SIG-M5 treated with dmso at 0.1 percent for 504 hours (cell line): ENCODE results near the gene GABRG2.
"Not testable (repeated sequence)": the region's sequence is repeated elsewhere in the genome, so short reads cannot be mapped to it uniquely, and the experiment has no call there.

ENCODE experiments used
- DNase-seq: peaks from one replicate; lab custom pipeline; 2025; ENCODE audit not compliant: unreplicated experiment; lab: John Stamatoyannopoulos, UW

GABRG2 gene

GRCh38 chr5:162067655-162068411, at the start of gene GABRG2:
Gene GABRG2, plus strand, starts transcription at chr5:162067773. Its CDS starts 227 bp downstream, at chr5:162068000.
- DNase-seq: no peak

- DNase-seq: no peak
These were observed 42.3 kb upstream of the GABRG2 start for GRCh38 chr5:162025312-162025711.

DNA sequence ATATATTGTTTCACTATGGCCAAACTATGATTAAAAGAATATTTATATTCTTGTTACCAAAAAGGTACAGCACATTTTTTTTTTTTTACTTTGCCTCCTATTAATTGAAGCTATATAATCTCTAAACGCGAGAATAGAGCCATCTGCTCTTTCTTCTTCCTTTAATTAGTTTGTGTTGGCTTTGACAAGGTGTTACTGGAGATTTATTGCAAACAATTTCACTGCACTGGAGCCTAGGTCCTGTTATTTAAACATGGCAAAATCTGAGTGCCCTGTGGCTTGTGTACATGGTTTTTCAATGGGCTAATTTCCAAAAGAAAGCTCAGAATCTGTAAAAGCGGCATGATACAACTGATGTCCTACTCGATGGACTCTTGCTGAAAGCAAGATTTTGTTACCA, 40.8 kb upstream of the GABRG2 start:
- no peak for DNase-seq

GRCh38 chr5:162037431-162037830, 30.1 kb upstream of the GABRG2 start:
- no peak for DNase-seq

- DNase-seq: no peak
These were observed 20.3 kb upstream of the GABRG2 start for GRCh38 chr5:162047279-162047678.

GRCh38 chr5:162052676-162053075, 14.9 kb upstream of the GABRG2 start:
- no peak for DNase-seq

DNA sequence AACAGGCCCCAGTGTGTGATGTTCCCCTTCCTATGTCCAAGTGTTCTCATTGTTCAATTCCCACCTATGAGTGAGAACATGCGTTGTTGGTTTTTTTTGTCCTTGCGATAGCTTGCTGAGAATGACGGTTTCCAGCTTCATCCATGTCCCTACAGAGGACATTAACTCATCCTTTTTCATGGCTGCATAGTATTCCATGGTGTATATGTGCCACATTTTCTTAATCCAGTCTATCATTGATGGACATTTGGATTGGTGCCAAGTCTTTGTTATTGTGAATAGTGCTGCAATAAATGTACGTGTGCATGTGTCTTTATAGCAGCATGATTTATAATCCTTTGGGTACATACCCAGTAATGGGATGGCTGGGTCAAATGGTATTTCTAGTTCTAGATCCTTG, 12.5 kb upstream of the GABRG2 start:
- not testable (repeated sequence) for DNase-seq

DNA sequence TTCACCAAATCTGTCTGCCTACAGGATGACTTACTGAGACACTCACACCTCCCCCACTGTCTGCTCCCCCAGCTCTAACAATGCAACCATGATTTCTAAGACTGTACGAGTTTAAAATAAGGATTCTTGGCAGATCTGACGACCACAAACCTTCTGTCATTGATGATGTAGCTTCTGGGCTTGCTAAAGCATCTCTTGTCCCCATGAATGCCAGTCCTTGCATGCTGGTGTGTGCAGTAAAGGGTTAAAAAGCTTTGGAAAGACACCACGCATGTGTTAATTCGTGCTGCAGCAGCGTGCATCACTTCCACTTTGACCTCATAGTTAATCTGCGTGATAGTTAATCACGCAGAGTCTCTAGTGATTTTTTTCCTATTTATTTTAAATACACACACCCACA, 411 bp upstream of the GABRG2 start:
- DNase-seq: no peak

DNA sequence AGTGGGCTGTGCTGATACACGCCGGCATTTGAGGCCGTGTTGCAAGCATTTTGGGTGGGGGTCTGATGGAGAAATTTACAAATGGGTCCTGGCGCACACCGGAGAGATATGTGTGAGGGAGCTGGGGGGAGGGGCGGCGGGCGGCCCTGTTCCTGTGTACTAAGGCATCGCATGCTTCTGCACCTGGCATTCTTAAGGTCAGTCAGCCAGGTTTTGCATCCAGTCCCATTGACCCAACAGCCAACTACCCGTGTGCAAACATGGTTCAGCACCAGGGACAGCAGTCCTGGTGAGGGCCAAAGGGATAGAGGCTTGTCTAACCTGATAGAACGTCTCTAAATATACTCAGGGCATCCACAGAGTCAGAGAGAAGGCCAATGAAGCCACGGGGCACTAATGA, 839 bp downstream of the GABRG2 start:
- DNase-seq: peak; percentile 28

- no peak for DNase-seq
These were observed 1.4 kb downstream of the GABRG2 start for GRCh38 chr5:162068936-162069335.

GRCh38 chr5:162078805-162079204, 11.2 kb downstream of the GABRG2 start:
- no peak for DNase-seq

DNA sequence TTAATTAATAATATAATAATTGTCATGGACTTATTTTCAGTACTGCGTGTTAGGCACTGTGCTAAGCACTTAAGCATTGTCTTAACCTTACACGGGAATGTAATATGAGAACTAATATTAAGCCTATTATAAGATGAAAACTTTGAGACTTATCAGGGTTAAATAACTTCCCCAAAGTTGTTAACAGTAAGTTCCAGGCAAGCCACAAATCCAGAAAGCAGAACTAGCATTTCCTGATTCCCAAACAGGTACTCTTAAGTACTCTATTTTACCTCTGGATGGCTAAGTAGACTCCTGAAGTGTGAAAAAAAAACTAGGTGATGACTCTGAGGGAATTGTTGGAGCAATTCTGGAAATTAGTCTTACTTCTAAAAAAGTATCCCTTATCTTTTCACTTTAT, 23.8 kb downstream of the GABRG2 start:
- no peak for DNase-seq

- no peak for DNase-seq
These were observed 28.9 kb downstream of the GABRG2 start for GRCh38 chr5:162096448-162096847.

DNA sequence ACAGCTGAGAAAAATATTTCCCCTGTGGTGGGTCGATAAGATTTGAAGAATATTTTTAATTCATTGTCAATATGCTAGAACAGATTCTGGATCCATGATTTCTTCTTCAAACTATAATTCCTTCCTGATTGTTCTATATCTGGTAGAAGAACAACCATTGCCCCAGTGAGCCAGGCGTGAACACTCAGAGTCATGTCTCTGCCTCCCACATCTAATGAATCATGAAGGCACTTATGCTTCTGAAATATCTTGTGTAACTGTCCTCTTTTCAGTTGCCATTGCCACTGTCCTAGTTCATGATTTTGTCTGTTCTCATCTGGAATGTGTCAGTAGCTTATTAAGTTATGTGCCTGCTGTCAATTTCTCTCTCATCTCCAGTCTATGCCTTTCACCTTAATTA, 40.0 kb downstream of the GABRG2 start:
- no peak for DNase-seq

- DNase-seq: no peak
These were observed 52.2 kb downstream of the GABRG2 start for GRCh38 chr5:162119801-162120200.

GRCh38 chr5:162128117-162128516, 60.5 kb downstream of the GABRG2 start:
- no peak for DNase-seq

GRCh38 chr5:162132348-162132747, 64.8 kb downstream of the GABRG2 start:
- DNase-seq: no peak

DNA sequence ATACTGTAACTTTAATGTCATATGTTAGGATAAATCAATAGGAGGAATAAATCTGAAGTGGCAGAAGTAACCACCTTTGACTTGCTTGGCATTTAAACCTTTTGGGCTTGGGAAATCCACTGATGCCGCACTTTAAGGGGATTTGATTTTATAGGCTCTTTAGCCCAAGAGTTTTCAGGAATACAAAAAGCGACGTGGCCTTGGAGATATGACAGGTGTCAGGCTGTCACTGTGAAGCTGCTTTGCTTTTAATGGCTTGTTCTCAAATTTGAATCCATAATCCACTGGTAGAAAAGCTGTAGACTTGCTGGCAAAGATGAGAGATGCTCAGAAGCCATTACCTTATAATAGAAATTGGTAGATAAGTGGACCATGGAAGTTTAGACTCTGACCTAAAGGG, 71.6 kb downstream of the GABRG2 start:
- DNase-seq: no peak

- no peak for DNase-seq
These were observed 86.7 kb downstream of the GABRG2 start for GRCh38 chr5:162154242-162154641.

DNA sequence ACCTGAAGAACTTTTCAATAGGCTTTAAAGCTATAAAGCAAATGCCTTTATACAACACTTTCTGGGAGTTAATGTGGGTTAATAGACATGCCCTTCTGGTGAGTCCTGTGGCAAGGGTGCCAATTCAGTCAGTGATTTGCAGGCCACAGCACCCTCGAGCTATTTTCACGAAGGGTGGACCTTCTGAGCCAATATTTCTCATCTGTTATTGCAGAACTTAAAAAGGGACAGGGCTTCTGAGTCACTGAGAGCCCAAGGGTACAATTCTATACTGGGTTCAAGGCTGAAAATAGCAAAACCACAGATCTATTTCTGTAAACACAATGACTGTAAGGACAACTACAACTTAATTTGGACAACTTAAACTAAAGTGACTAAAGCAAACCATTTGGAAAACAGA, 92.8 kb downstream of the GABRG2 start:
- DNase-seq: no peak

DNA sequence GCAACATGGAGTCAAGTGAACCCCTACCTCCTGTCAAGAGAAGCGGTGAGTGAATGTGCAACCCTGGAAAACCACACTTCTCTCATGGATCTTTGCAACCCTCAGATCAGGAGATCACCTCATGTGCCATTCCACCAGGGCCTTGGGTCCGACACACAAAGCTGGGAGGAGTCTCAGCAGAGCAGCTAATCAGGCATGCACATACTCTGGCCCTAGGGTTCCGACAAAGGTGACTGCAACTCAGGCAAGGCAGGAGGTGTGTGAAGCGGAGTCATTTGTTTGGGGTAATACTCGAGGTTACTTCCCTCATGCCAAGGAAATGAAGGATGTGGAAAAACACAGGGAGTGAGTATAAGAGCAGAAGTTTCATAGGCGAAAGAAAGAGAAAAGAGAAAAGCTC, 96.1 kb downstream of the GABRG2 start:
- DNase-seq: no peak

GRCh38 chr5:162174358-162174974, 106.9 kb downstream of the GABRG2 start:
- no peak for DNase-seq

- no peak for DNase-seq
These were observed 119.8 kb downstream of the GABRG2 start for GRCh38 chr5:162187371-162187770.
